IMR-90 (cell line): ENCODE data around the gene ITGA4. TPM values are rescaled to one million over a fixed set of nuclear protein-coding genes. Genes with fewer than 3 reads are reported as not detected.

Source experiments
- ATAC-seq: fragments of 200-7000 bp; cut with Tn5 transposase; 2 replicates; pipeline ENCODE4 v1.9.1; 2020; ENCODE audit warnings: low read depth, mild to moderate bottlenecking, moderate library complexity
- BruUV-seq: library from RNA; stranded (reverse); fragments of 400-500 nt; replicated peaks from 2 replicates; lab custom pipeline; 2021; lab: Mats Ljungman, UMichigan
- CTCF ChIA-PET: fragments of 300-600 bp; formaldehyde crosslinking; extraction: SDS; loops from one replicate; lab custom pipeline; 2021; ENCODE audit warnings: antibody characterized with exemption; lab: Yijun Ruan, JAX
- POLR2A ChIA-PET: fragments of 300-600 bp; sonication (Branson Sonifier 250); formaldehyde crosslinking; loops from one replicate; lab custom pipeline; 2022; ENCODE audit warnings: antibody characterized with exemption; ENCODE audit not compliant: unreplicated experiment; lab: Charles Lee
- DNase-seq: peaks from one replicate; pipeline ENCODE4 v3.0.0; 2013
- H2AFZ ChIP-seq: replicated peaks from 2 replicates; pipeline ENCODE3; 2013; ENCODE audit warnings: low read length, mild to moderate bottlenecking; ENCODE audit not compliant: poor library complexity
- H2AK5ac ChIP-seq: 2 replicates; pipeline ENCODE4 v1.6.1; 2013; ENCODE audit warnings: low read depth, low read length, inconsistent platforms
- H2AK9ac ChIP-seq: replicated peaks from 2 replicates; pipeline ENCODE3; 2013; ENCODE audit warnings: mild to moderate bottlenecking, low read depth, low read length, moderate library complexity; ENCODE audit not compliant: poor library complexity
- H2BK120ac ChIP-seq: 2 replicates; pipeline ENCODE4 v1.6.1; 2013; ENCODE audit warnings: low read depth, low read length, inconsistent platforms
- H2BK15ac ChIP-seq: 3 replicates; pipeline ENCODE4 v1.6.1; 2013; ENCODE audit warnings: low read depth, low read length, inconsistent platforms
- H2BK20ac ChIP-seq: 2 replicates; pipeline ENCODE4 v1.6.1; 2013; ENCODE audit warnings: low read depth, mild to moderate bottlenecking, inconsistent platforms, low read length, moderate library complexity
- H2BK5ac ChIP-seq: 2 replicates; pipeline ENCODE4 v1.6.1; 2013; ENCODE audit warnings: mild to moderate bottlenecking, low read depth, low read length, inconsistent platforms; ENCODE audit not compliant: poor library complexity, severe bottlenecking
- H3K14ac ChIP-seq: replicated peaks from 2 replicates; pipeline ENCODE4 v1.6.1; 2013; ENCODE audit warnings: low read depth, low read length, inconsistent platforms
- H3K18ac ChIP-seq: 2 replicates; pipeline ENCODE4 v1.6.1; 2013; ENCODE audit warnings: low read depth, low read length, control low read depth
- H3K23ac ChIP-seq: 2 replicates; pipeline ENCODE4 v1.6.1; 2013; ENCODE audit warnings: low read depth, low read length, inconsistent platforms
- H3K27ac ChIP-seq: 2 replicates; pipeline ENCODE4 v1.5.1; 2013; ENCODE audit warnings: mild to moderate bottlenecking, control low read depth, low read length; ENCODE audit not compliant: insufficient read depth
- H3K27me3 ChIP-seq: 2 replicates; pipeline ENCODE4 v1.6.1; 2013; ENCODE audit warnings: low read length; ENCODE audit not compliant: control insufficient read depth, insufficient read depth
- H3K36me3 ChIP-seq: 2 replicates; pipeline ENCODE4 v1.6.1; 2013; ENCODE audit warnings: low read length, mixed read lengths; ENCODE audit not compliant: control insufficient read depth, insufficient read depth
- H3K4ac ChIP-seq: 2 replicates; pipeline ENCODE4 v1.6.1; 2013; ENCODE audit warnings: low read depth, low read length, inconsistent platforms
- H3K4me1 ChIP-seq: 2 replicates; pipeline ENCODE4 v1.6.1; 2013; ENCODE audit warnings: low read length, mixed read lengths; ENCODE audit not compliant: control insufficient read depth, insufficient read depth
- H3K4me2 ChIP-seq: 2 replicates; pipeline ENCODE4 v1.6.1; 2013; ENCODE audit warnings: low read depth, mild to moderate bottlenecking, control low read depth, low read length, moderate library complexity
- H3K4me3 ChIP-seq: 2 replicates; pipeline ENCODE4 v1.5.1; 2013; ENCODE audit warnings: low read depth, mild to moderate bottlenecking, control low read depth, low read length, moderate library complexity; ENCODE audit not compliant: insufficient read depth
- H3K56ac ChIP-seq: 2 replicates; pipeline ENCODE4 v1.6.1; 2013; ENCODE audit warnings: low read length, inconsistent platforms; ENCODE audit not compliant: insufficient read depth; ENCODE audit errors: extremely low read depth
- H3K79me1 ChIP-seq, 2 experiments: 2 replicates each; pipeline ENCODE4 v1.6.1; 2013; ENCODE audit warnings: low read length in 2 of 2, inconsistent platforms in 1 of 2, low read depth in 1 of 2
- H3K9ac ChIP-seq: 2 replicates; pipeline ENCODE4 v1.6.1; 2013; ENCODE audit warnings: low read depth, low read length, control low read depth
- H3K9me1 ChIP-seq: 2 replicates; pipeline ENCODE4 v1.6.1; 2013; ENCODE audit warnings: low read length, inconsistent platforms; ENCODE audit not compliant: insufficient read depth
- H3K9me3 ChIP-seq: 2 replicates; pipeline ENCODE4 v1.6.1; 2013; ENCODE audit warnings: low read length; ENCODE audit not compliant: control insufficient read depth, insufficient read depth
- H4K20me1 ChIP-seq: 2 replicates; pipeline ENCODE4 v1.6.1; 2013; ENCODE audit warnings: low read length, inconsistent platforms; ENCODE audit not compliant: insufficient read depth
- H4K5ac ChIP-seq: 2 replicates; pipeline ENCODE4 v1.6.1; 2013; ENCODE audit warnings: mild to moderate bottlenecking, low read depth, low read length, control low read depth
- H4K8ac ChIP-seq, 2 experiments: 2 replicates each; pipeline ENCODE4 v1.6.1; 2013; ENCODE audit warnings: low read depth in 2 of 2, low read length in 2 of 2, control low read depth in 1 of 2, inconsistent platforms in 1 of 2
- H4K91ac ChIP-seq: 2 replicates; pipeline ENCODE4 v1.6.1; 2013; ENCODE audit warnings: low read depth, low read length, inconsistent platforms; ENCODE audit not compliant: insufficient read depth
- CEBPB ChIP-seq: IDR thresholded peaks from 2 replicates; pipeline ENCODE4 v1.6.1; 2012; ENCODE audit warnings: low read depth, low read length, improper control_type of control experiment
- FOS ChIP-seq: fragments of 150-350 bp; IDR thresholded peaks from 2 replicates; pipeline ENCODE4 v1.6.1; 2016; ENCODE audit warnings: low read depth, low read length
- POLR2A ChIP-seq: IDR thresholded peaks from 2 replicates; pipeline ENCODE4 v1.6.1; 2012; ENCODE audit warnings: mild to moderate bottlenecking, low read depth, low read length
- SMC3 ChIP-seq: fragments of 150-350 bp; IDR thresholded peaks from 2 replicates; pipeline ENCODE4 v1.6.1; 2016; ENCODE audit warnings: low read depth, mild to moderate bottlenecking, antibody characterized with exemption, low read length, moderate library complexity
- dilution Hi-C: fragments of 300-500 bp; cut with HindIII; formaldehyde crosslinking; loops from one replicate; pipeline ENCODE4 v1.14.3; 2018; ENCODE audit warnings: low sequenced_read_pairs; ENCODE audit not compliant: unreplicated experiment
- in situ Hi-C: fragments of 300-500 bp; cut with MboI; formaldehyde crosslinking; loops from 3 replicates; pipeline ENCODE4 v1.14.3; 2019; ENCODE audit warnings: low sequenced_read_pairs, inconsistent platforms, mixed read lengths
- intact Hi-C: fragments of 100-400 bp; cut with micrococcal nuclease; formaldehyde crosslinking; loops from 2 replicates; pipeline ENCODE4 v1.10.0; 2022
- polyA plus RNA-seq, 3 experiments: library from polyadenylated mRNA; depleted of rRNA; stranded (reverse); fragments of >200 nt; gene quantifications; 2 replicates each; pipeline ENCODE4 v1.2.3, GENCODE V29; 2012; ENCODE audit warnings: low replicate concordance in 1 of 3
- total RNA-seq: library from RNA; depleted of rRNA; stranded (reverse); fragments of >200 nt; gene quantifications from 2 replicates; pipeline ENCODE4 v1.2.3, GENCODE V29; 2012
- TF ChIP-seq, protein P1 (sequence below): conservative IDR thresholded peaks from 2 replicates; pipeline ENCODE4 v1.5.1; 2012; ENCODE audit warnings: mild to moderate bottlenecking, low read depth, low read length, improper control_type of control experiment

The ITGA4 gene
- total and polyA plus RNA-seq, 2 of the 4 experiments (the other 2 are of a cell fraction) = 6.9 to 13.6 TPM

DNA sequence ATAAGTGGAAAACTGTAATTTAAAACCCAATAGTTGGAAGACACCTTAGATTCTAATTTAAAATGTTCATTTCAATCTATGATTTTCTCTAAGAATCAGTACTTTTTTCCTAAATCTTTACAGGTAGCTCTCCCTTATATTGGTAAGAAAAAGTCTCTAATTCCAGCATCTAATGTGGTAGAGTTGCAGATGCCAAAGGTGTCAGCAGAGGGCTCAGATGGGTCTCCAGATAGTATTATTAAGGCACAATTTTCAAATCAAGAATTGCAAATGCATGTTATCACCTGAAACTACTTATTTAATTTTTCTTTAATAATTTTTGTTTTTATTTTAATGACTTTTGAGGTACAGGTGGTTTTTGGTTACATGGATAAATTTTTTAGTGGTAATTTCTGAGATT lies 25.5 kb upstream of the ITGA4 start:
- dilution Hi-C loops = no loop called here

More for the DNA sequence above, 25.5 kb upstream of the ITGA4 start:
- DNase-seq (no peak), ATAC-seq (no peak)
- Histone ChIP-seq H3K56ac (no peak overlapping the region), H4K5ac (no peak overlapping the region), H2BK20ac (no peak overlapping the region), H3K9ac (no peak overlapping the region), H3K27ac (no peak overlapping the region), H2BK15ac (no peak overlapping the region), H3K4ac (no peak overlapping the region), H4K91ac (no peak overlapping the region), H3K14ac (no peak overlapping the region), H3K9me3 (no peaks in the 10 kb centered on the region), H2BK5ac (no peak overlapping the region), H2AK5ac (no peak overlapping the region), H3K4me1 (no peaks in the 10 kb centered on the region), H3K18ac (no peak overlapping the region), H3K27me3 (no peaks in the 10 kb centered on the region), H3K23ac (no peak overlapping the region), H2AFZ (no peak overlapping the region), H3K79me1 (no peaks in the 10 kb centered on the region), H4K20me1 (no peaks in the 10 kb centered on the region), H3K4me2 (no peak overlapping the region), H3K36me3 (no peaks in the 10 kb centered on the region), H3K9me1 (no peaks in the 10 kb centered on the region), H4K8ac (no peak overlapping the region), H3K4me3 (no peak overlapping the region), H2BK120ac (no peak overlapping the region), H2AK9ac (no peak overlapping the region)
- BruUV-seq = no TSS peak
- ChIA-PET POLR2A (no interaction called here), CTCF (no interaction called here)
- intact Hi-C loops = no loop called here
- TF ChIP-seq FOS (no peak), POLR2A (no peak), CEBPB (no peak), SMC3 (no peak)
- TF ChIP-seq, protein P1, sequence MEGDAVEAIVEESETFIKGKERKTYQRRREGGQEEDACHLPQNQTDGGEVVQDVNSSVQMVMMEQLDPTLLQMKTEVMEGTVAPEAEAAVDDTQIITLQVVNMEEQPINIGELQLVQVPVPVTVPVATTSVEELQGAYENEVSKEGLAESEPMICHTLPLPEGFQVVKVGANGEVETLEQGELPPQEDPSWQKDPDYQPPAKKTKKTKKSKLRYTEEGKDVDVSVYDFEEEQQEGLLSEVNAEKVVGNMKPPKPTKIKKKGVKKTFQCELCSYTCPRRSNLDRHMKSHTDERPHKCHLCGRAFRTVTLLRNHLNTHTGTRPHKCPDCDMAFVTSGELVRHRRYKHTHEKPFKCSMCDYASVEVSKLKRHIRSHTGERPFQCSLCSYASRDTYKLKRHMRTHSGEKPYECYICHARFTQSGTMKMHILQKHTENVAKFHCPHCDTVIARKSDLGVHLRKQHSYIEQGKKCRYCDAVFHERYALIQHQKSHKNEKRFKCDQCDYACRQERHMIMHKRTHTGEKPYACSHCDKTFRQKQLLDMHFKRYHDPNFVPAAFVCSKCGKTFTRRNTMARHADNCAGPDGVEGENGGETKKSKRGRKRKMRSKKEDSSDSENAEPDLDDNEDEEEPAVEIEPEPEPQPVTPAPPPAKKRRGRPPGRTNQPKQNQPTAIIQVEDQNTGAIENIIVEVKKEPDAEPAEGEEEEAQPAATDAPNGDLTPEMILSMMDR = no peak
- in situ Hi-C loops = no loop called here
